HepG2 (cell line): ENCODE measurements around the gene MED13L. TPM values are rescaled to one million over a fixed set of nuclear protein-coding genes. Genes with fewer than 3 reads are reported as not detected.

Experiments
- ATAC-seq: fragments of 200-7000 bp; cut with Tn5 transposase; 3 replicates; pipeline ENCODE4 v1.9.1; 2020; ENCODE audit warnings: mild to moderate bottlenecking, moderate library complexity
- BruUV-seq: library from RNA; stranded (reverse); fragments of 400-500 nt; replicated peaks from 2 replicates; lab custom pipeline; 2021; lab: Mats Ljungman, UMichigan
- CTCF ChIA-PET: fragments of 300-600 bp; formaldehyde crosslinking; extraction: SDS; loops from one replicate; lab custom pipeline; 2021; ENCODE audit warnings: low total read pairs, inconsistent platforms, low intra/inter-chr PET ratio; lab: Yijun Ruan, JAX
- POLR2A ChIA-PET: fragments of 350-600 bp; sonication (Branson Sonifier 250); formaldehyde crosslinking; loops from one replicate; lab custom pipeline; 2020; ENCODE audit warnings: antibody characterized with exemption, inconsistent platforms; lab: Yijun Ruan, JAX
- DNase-seq: peaks from one replicate; pipeline ENCODE4 v3.0.0-alpha.2; 2015; ENCODE audit warnings: low spot score
- FAIRE-seq: peaks from 3 replicates; lab custom pipeline; 2011; peaks lifted over from hg19 to GRCh38; lab: Jason Lieb, UNC
- H2AFZ ChIP-seq: one replicate; pipeline ENCODE4 v1.6.1; 2011; ENCODE audit warnings: low read length, inconsistent platforms
- H3K27ac ChIP-seq: fragments of 300-600 bp; 3 replicates; pipeline ENCODE4 v1.8.0; 2011; ENCODE audit warnings: mixed run types, mild to moderate bottlenecking, mixed read lengths, low read length, inconsistent platforms; ENCODE audit not compliant: insufficient read depth; ENCODE audit errors: extremely low read length
- H3K27me3 ChIP-seq, 2 experiments: fragments of 200-600 bp in 1 of 2; 2 replicates in 1 of 2; 3 replicates in 1 of 2; pipeline versions ENCODE4 v1.6.0 to v1.8.0; 2011; ENCODE audit warnings: low read length in 2 of 2, mild to moderate bottlenecking in 2 of 2, moderate library complexity in 2 of 2, inconsistent platforms in 1 of 2; ENCODE audit not compliant: insufficient read depth in 2 of 2, control insufficient read depth in 1 of 2
- H3K36me3 ChIP-seq, 2 experiments: fragments of 200-600 bp in 1 of 2; replicated peaks in 1 of 2; 2 replicates in 1 of 2; 3 replicates in 1 of 2; pipeline versions ENCODE4 v1.5.1 to v1.8.0; 2011; ENCODE audit warnings: low read length in 2 of 2, inconsistent platforms in 1 of 2; ENCODE audit not compliant: insufficient read depth in 2 of 2, control insufficient read depth in 1 of 2
- H3K4me1 ChIP-seq: 2 replicates; pipeline ENCODE4 v1.5.1; 2012; ENCODE audit warnings: low read length, inconsistent platforms; ENCODE audit not compliant: insufficient read depth
- H3K4me2 ChIP-seq: 2 replicates; pipeline ENCODE4 v1.6.0; 2011; ENCODE audit warnings: low read depth, low read length, inconsistent platforms
- H3K4me3 ChIP-seq, 3 experiments: fragments of 200-600 bp in 1 of 3; sonication (generic), shearing (Covaris generic) in 1 of 3; replicated peaks in 1 of 3; 2 replicates each; pipeline ENCODE4 v1.5.1; 2011 to 2016; ENCODE audit warnings: low read length in 3 of 3, inconsistent platforms in 2 of 3, low read depth in 2 of 3, mild to moderate bottlenecking in 2 of 3, control low read depth in 1 of 3, mixed read lengths in 1 of 3; ENCODE audit not compliant: insufficient read depth in 1 of 3
- H3K79me2 ChIP-seq: one replicate; pipeline ENCODE4 v1.6.1; 2011; ENCODE audit warnings: low read length, inconsistent platforms; ENCODE audit not compliant: insufficient read depth
- H3K9ac ChIP-seq: 2 replicates; pipeline ENCODE4 v1.6.0; 2011; ENCODE audit warnings: mild to moderate bottlenecking, low read depth, low read length, inconsistent platforms; ENCODE audit not compliant: insufficient read depth
- H3K9me3 ChIP-seq: 2 replicates; pipeline ENCODE4 v1.5.1; 2012; ENCODE audit warnings: mild to moderate bottlenecking, low read length
- H4K20me1 ChIP-seq: 2 replicates; pipeline ENCODE4 v1.6.0; 2011; ENCODE audit warnings: inconsistent platforms, mild to moderate bottlenecking, low read length, moderate library complexity; ENCODE audit not compliant: insufficient read depth
- FOXP1 ChIP-seq, 2 experiments: fragments of 450-650 bp in 1 of 2; IDR thresholded peaks; 2 replicates each; pipeline ENCODE4 v1.6.1; 2017 to 2018; ENCODE audit warnings: antibody characterized with exemption in 1 of 2
- HNRNPL ChIP-seq: fragments of 200-400 bp; formaldehyde crosslinking; IDR thresholded peaks from 2 replicates; pipeline ENCODE4 v1.6.1; 2017; ENCODE audit warnings: mild to moderate bottlenecking, low read depth, low read length
- KLF12 ChIP-seq: sonication (generic); formaldehyde crosslinking; IDR thresholded peaks from 2 replicates; pipeline ENCODE4 v1.4.0; 2020; ENCODE audit warnings: missing genetic modification reagents, borderline replicate concordance
- RXRA ChIP-seq: sonication (generic); formaldehyde crosslinking; IDR thresholded peaks from 2 replicates; pipeline ENCODE4 v1.5.1; 2020; ENCODE audit warnings: missing genetic modification reagents
- SIX1 ChIP-seq: sonication (generic); formaldehyde crosslinking; IDR thresholded peaks from 2 replicates; pipeline ENCODE4 v1.4.0; 2020; ENCODE audit warnings: missing genetic modification reagents, borderline replicate concordance
- SMAD3 ChIP-seq: sonication (generic); formaldehyde crosslinking; IDR thresholded peaks from 2 replicates; pipeline ENCODE4 v1.4.0; 2020; ENCODE audit warnings: missing genetic modification reagents
- XRCC5 ChIP-seq: fragments of 200-400 bp; formaldehyde crosslinking; optimal IDR thresholded peaks from 2 replicates; pipeline ENCODE3; 2017; ENCODE audit warnings: mild to moderate bottlenecking, low read length
- ZFP82 ChIP-seq: sonication (generic); formaldehyde crosslinking; IDR thresholded peaks from 2 replicates; pipeline ENCODE4 v1.5.1; 2020; ENCODE audit warnings: mild to moderate bottlenecking, missing genetic modification reagents, borderline replicate concordance
- WGBS: methylation state at CpG from one replicate; pipeline ENCODE4 v1.1.6; 2017; ENCODE audit warnings: low lambda C conversion rate; 5-methylcytosine and 5-hydroxymethylcytosine counted together
- in situ Hi-C: cut with HindIII; loops from 2 replicates; pipeline ENCODE4 v1.10.0; 2017; ENCODE audit warnings: low pct_unique_long_range_greater_than_20kb; ENCODE audit not compliant: extremely low pct_ligation_motif_present
- intact Hi-C: fragments of 100-400 bp; cut with micrococcal nuclease; formaldehyde crosslinking; loops from one replicate; pipeline ENCODE4 v1.10.0; 2022; ENCODE audit not compliant: unreplicated experiment
- polyA plus RNA-seq, 8 experiments: library from polyadenylated mRNA; depleted of rRNA in 3 of 8; stranded (reverse) in 7 of 8; unstranded in 1 of 8; fragments of >200 nt; fragmentation: Illumina TruSeq in 4 of 8; extraction: Trizol in 4 of 8; gene quantifications; 2 replicates each; pipeline versions ENCODE4 v1.2.1 to v1.2.3, GENCODE V29; 2011 to 2016; ENCODE audit warnings: low read depth in 4 of 8, missing spikeins in 1 of 8, mixed read lengths in 1 of 8; ENCODE audit not compliant: insufficient read depth in 1 of 8
- total RNA-seq, 5 experiments: library from RNA; depleted of rRNA; stranded (reverse); fragments of >200 nt; fragmentation: Illumina TruSeq; extraction: Trizol; gene quantifications; 2 replicates each; pipeline ENCODE4 v1.2.3, GENCODE V29; 2016; ENCODE audit warnings: low read depth in 1 of 5
- TF ChIP-seq, protein P1 (sequence below): sonication (generic); formaldehyde crosslinking; IDR thresholded peaks from 2 replicates; pipeline ENCODE4 v1.5.1; 2020; ENCODE audit warnings: missing genetic modification reagents, mild to moderate bottlenecking, borderline replicate concordance
- TF ChIP-seq, protein P2 (sequence below): sonication (generic); formaldehyde crosslinking; IDR thresholded peaks from 2 replicates; pipeline ENCODE4 v1.4.0; 2020; ENCODE audit warnings: mild to moderate bottlenecking, missing genetic modification reagents

MED13L gene
- total and polyA plus RNA-seq, 2 of the 13 experiments (the other 11 are each of a cell fraction or from before 2014, with no cell fraction given): 24.8 to 38.9 TPM

DNA sequence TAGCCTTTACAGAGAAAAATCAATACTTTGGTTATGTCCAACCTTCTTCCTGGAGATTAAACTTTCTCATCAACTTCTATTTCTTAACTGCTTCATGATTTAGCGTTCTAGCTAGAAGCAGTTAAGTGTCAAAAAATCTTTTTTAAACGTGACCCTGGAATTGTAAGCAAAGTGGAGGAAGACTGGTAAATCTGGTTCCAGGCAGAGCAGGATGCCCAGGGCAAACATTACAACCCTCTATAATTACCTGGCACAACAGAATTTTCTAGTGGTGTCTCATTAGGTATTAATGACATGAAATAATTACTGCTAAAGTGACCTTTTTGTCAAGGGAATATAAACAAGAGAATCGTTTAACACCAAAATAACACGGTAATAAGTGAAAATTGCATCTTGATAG lies 320.8 kb downstream of the MED13L start (continued):
- TF ChIP-seq, protein P1, sequence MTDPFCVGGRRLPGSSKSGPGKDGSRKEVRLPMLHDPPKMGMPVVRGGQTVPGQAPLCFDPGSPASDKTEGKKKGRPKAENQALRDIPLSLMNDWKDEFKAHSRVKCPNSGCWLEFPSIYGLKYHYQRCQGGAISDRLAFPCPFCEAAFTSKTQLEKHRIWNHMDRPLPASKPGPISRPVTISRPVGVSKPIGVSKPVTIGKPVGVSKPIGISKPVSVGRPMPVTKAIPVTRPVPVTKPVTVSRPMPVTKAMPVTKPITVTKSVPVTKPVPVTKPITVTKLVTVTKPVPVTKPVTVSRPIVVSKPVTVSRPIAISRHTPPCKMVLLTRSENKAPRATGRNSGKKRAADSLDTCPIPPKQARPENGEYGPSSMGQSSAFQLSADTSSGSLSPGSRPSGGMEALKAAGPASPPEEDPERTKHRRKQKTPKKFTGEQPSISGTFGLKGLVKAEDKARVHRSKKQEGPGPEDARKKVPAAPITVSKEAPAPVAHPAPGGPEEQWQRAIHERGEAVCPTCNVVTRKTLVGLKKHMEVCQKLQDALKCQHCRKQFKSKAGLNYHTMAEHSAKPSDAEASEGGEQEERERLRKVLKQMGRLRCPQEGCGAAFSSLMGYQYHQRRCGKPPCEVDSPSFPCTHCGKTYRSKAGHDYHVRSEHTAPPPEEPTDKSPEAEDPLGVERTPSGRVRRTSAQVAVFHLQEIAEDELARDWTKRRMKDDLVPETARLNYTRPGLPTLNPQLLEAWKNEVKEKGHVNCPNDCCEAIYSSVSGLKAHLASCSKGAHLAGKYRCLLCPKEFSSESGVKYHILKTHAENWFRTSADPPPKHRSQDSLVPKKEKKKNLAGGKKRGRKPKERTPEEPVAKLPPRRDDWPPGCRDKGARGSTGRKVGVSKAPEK (CRISPR knock-in tag): no peak

DNA sequence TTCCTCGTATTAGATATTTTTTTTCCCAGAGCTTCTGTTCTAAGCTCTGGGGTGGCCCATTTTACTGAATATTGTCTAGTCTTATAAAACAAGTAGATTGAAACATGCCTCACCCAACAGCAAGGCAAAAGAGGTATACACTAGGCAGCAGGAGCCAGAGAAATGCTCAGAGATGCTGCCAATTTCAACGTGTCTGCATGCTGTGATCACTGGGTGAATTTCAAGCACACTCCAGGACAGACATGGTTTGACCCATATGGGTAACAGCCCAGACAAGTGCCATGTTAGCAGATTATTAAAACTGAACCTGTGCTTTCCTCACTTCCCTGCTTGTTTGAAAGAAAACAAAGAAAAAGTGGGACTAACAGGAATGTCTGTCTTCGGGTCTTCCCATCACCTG lies 321.3 kb downstream of the MED13L start:
- H3K36me3 ChIP-seq: peaks cover 3 to 20% of the 10 kb centered on the region in 2 experiments; a peak in 4 of 5 replicates
- BruUV-seq: no TSS peak
- H2AFZ ChIP-seq: no peak overlapping the region
- no peak overlapping the region for H3K4me3 ChIP-seq
- ATAC-seq (no peak), DNase-seq (no peak), FAIRE-seq (no peak)
- intact Hi-C loops: no loop called here
- H3K9me3 ChIP-seq: no peaks in the 10 kb centered on the region
- H3K27ac ChIP-seq: no peak overlapping the region
- TF ChIP-seq HNRNPL (no peak), XRCC5 (no peak), KLF12 (CRISPR knock-in tag) (no peak), RXRA (CRISPR knock-in tag) (no peak), SIX1 (CRISPR knock-in tag) (no peak), FOXP1 (IDR thresholded peaks at IDR 0.05) (no peak), FOXP1 (CRISPR knock-in tag; IDR thresholded peaks at IDR 0.05) (no peak), ZFP82 (CRISPR knock-in tag) (no peak), SMAD3 (CRISPR knock-in tag) (no peak)
- TF ChIP-seq, protein P2, sequence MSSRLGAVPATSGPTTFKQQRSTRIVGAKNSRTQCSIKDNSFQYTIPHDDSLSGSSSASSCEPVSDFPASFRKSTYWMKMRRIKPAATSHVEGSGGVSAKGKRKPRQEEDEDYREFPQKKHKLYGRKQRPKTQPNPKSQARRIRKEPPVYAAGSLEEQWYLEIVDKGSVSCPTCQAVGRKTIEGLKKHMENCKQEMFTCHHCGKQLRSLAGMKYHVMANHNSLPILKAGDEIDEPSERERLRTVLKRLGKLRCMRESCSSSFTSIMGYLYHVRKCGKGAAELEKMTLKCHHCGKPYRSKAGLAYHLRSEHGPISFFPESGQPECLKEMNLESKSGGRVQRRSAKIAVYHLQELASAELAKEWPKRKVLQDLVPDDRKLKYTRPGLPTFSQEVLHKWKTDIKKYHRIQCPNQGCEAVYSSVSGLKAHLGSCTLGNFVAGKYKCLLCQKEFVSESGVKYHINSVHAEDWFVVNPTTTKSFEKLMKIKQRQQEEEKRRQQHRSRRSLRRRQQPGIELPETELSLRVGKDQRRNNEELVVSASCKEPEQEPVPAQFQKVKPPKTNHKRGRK (CRISPR knock-in tag): no peak
- in situ Hi-C loops: no loop called here
- H3K27me3 ChIP-seq: no peaks in the 10 kb centered on the region
- no peaks in the 10 kb centered on the region for H4K20me1 ChIP-seq
- peaks cover 15% of the 10 kb centered on the region for H3K4me1 ChIP-seq
- H3K4me2 ChIP-seq: no peak overlapping the region
- H3K9ac ChIP-seq: no peak overlapping the region
- ChIA-PET POLR2A (no interaction called here), CTCF (no interaction called here)
- H3K79me2 ChIP-seq: no peaks in the 10 kb centered on the region
- WGBS: 92% methylated on average over 3 of the region's 3 CpGs
